Esophagus squamous epithelium (tissue), 4 donors: ENCODE results near the gene CD244.
A peak's percentile ranks its signal among the peaks of the same experiment; 100 is the strongest.

Source experiments
- CTCF ChIP-seq, 6 experiments: fragments of 450-650 bp in 4 of 6; fragments of 200-600 bp in 2 of 6; sonication (generic) in 2 of 6; IDR thresholded peaks; one replicate each; pipeline ENCODE4 v1.5.1; 2016 to 2019; ENCODE audit warnings: antibody characterized with exemption in 6 of 6, mild to moderate bottlenecking in 4 of 6, moderate library complexity in 4 of 6
- POLR2A ChIP-seq, 4 donors: fragments of 450-650 bp; IDR thresholded peaks; one replicate each; pipeline ENCODE4 v1.6.1; 2017; ENCODE audit warnings: antibody characterized with exemption in 4 of 4, mild to moderate bottlenecking in 4 of 4, moderate library complexity in 3 of 4

- peak; percentile 61 to 71 (median 66) for TF ChIP-seq CTCF (IDR thresholded peaks at IDR 0.05)
- TF ChIP-seq POLR2A (IDR thresholded peaks at IDR 0.05), result no peak
These were observed 27.6 kb downstream of the CD244 start for GRCh38 chr1:160834945-160835565.
